HepG2 (cell line): ENCODE measurements around the gene KLC4. TPM values are rescaled to one million over a fixed set of nuclear protein-coding genes. Genes with fewer than 3 reads are reported as not detected.

ENCODE experiments used
- ATAC-seq: fragments of 200-7000 bp; cut with Tn5 transposase; 3 replicates; pipeline ENCODE4 v1.9.1; 2020; ENCODE audit warnings: mild to moderate bottlenecking, moderate library complexity
- BruUV-seq: library from RNA; stranded (reverse); fragments of 400-500 nt; replicated peaks from 2 replicates; lab custom pipeline; 2021; lab: Mats Ljungman, UMichigan
- CTCF ChIA-PET: fragments of 300-600 bp; formaldehyde crosslinking; extraction: SDS; loops from one replicate; lab custom pipeline; 2021; ENCODE audit warnings: low total read pairs, inconsistent platforms, low intra/inter-chr PET ratio; lab: Yijun Ruan, JAX
- POLR2A ChIA-PET: fragments of 350-600 bp; sonication (Branson Sonifier 250); formaldehyde crosslinking; loops from one replicate; lab custom pipeline; 2020; ENCODE audit warnings: antibody characterized with exemption, inconsistent platforms; lab: Yijun Ruan, JAX
- DNase-seq: peaks from one replicate; pipeline ENCODE4 v3.0.0-alpha.2; 2015; ENCODE audit warnings: low spot score
- FAIRE-seq: peaks from 3 replicates; lab custom pipeline; 2011; peaks lifted over from hg19 to GRCh38; lab: Jason Lieb, UNC
- H2AFZ ChIP-seq: one replicate; pipeline ENCODE4 v1.6.1; 2011; ENCODE audit warnings: low read length, inconsistent platforms
- H3K27ac ChIP-seq: fragments of 300-600 bp; 3 replicates; pipeline ENCODE4 v1.8.0; 2011; ENCODE audit warnings: mixed run types, mild to moderate bottlenecking, mixed read lengths, low read length, inconsistent platforms; ENCODE audit not compliant: insufficient read depth; ENCODE audit errors: extremely low read length
- H3K27me3 ChIP-seq, 2 experiments: fragments of 200-600 bp in 1 of 2; 2 replicates in 1 of 2; 3 replicates in 1 of 2; pipeline versions ENCODE4 v1.6.0 to v1.8.0; 2011; ENCODE audit warnings: low read length in 2 of 2, mild to moderate bottlenecking in 2 of 2, moderate library complexity in 2 of 2, inconsistent platforms in 1 of 2; ENCODE audit not compliant: insufficient read depth in 2 of 2, control insufficient read depth in 1 of 2
- H3K36me3 ChIP-seq, 2 experiments: fragments of 200-600 bp in 1 of 2; replicated peaks in 1 of 2; 2 replicates in 1 of 2; 3 replicates in 1 of 2; pipeline versions ENCODE4 v1.5.1 to v1.8.0; 2011; ENCODE audit warnings: low read length in 2 of 2, inconsistent platforms in 1 of 2; ENCODE audit not compliant: insufficient read depth in 2 of 2, control insufficient read depth in 1 of 2
- H3K4me1 ChIP-seq: 2 replicates; pipeline ENCODE4 v1.5.1; 2012; ENCODE audit warnings: low read length, inconsistent platforms; ENCODE audit not compliant: insufficient read depth
- H3K4me2 ChIP-seq: 2 replicates; pipeline ENCODE4 v1.6.0; 2011; ENCODE audit warnings: low read depth, low read length, inconsistent platforms
- H3K4me3 ChIP-seq, 3 experiments: fragments of 200-600 bp in 1 of 3; sonication (generic), shearing (Covaris generic) in 1 of 3; replicated peaks in 1 of 3; 2 replicates each; pipeline ENCODE4 v1.5.1; 2011 to 2016; ENCODE audit warnings: low read length in 3 of 3, inconsistent platforms in 2 of 3, low read depth in 2 of 3, mild to moderate bottlenecking in 2 of 3, control low read depth in 1 of 3, mixed read lengths in 1 of 3; ENCODE audit not compliant: insufficient read depth in 1 of 3
- H3K79me2 ChIP-seq: one replicate; pipeline ENCODE4 v1.6.1; 2011; ENCODE audit warnings: low read length, inconsistent platforms; ENCODE audit not compliant: insufficient read depth
- H3K9ac ChIP-seq: 2 replicates; pipeline ENCODE4 v1.6.0; 2011; ENCODE audit warnings: mild to moderate bottlenecking, low read depth, low read length, inconsistent platforms; ENCODE audit not compliant: insufficient read depth
- H3K9me3 ChIP-seq: 2 replicates; pipeline ENCODE4 v1.5.1; 2012; ENCODE audit warnings: mild to moderate bottlenecking, low read length
- H4K20me1 ChIP-seq: 2 replicates; pipeline ENCODE4 v1.6.0; 2011; ENCODE audit warnings: inconsistent platforms, mild to moderate bottlenecking, low read length, moderate library complexity; ENCODE audit not compliant: insufficient read depth
- ARID3A ChIP-seq: IDR thresholded peaks from 2 replicates; pipeline ENCODE4 v1.6.1; 2012; ENCODE audit warnings: low read depth, low read length, improper control_type of control experiment
- BRD4 ChIP-seq: sonication (generic); formaldehyde crosslinking; IDR thresholded peaks from 2 replicates; pipeline ENCODE4 v1.4.0; 2020; ENCODE audit warnings: missing genetic modification reagents
- EP300 ChIP-seq, 3 experiments: sonication (generic) in 1 of 3; formaldehyde crosslinking in 1 of 3; IDR thresholded peaks; 2 replicates each; pipeline versions ENCODE4 v1.5.1 to v1.6.1; 2011 to 2020; ENCODE audit warnings: low read depth in 2 of 3, low read length in 2 of 3, borderline replicate concordance in 1 of 3, improper control_type of control experiment in 1 of 3, mild to moderate bottlenecking in 1 of 3, missing genetic modification reagents in 1 of 3, moderate library complexity in 1 of 3
- FOXO1 ChIP-seq: sonication (generic); formaldehyde crosslinking; IDR thresholded peaks from 2 replicates; pipeline ENCODE4 v1.4.0; 2020; ENCODE audit warnings: missing genetic modification reagents
- GLMP ChIP-seq: sonication (generic); formaldehyde crosslinking; IDR thresholded peaks from 2 replicates; pipeline ENCODE4 v1.9.0; 2021; ENCODE audit warnings: missing genetic modification reagents, mild to moderate bottlenecking, borderline replicate concordance
- KDM3A ChIP-seq: IDR thresholded peaks from 2 replicates; pipeline ENCODE4 v1.6.1; 2018; ENCODE audit warnings: low read depth, missing compliant biosample characterization
- POLR2G ChIP-seq: fragments of 200-400 bp; formaldehyde crosslinking; IDR thresholded peaks from 2 replicates; pipeline ENCODE4 v1.6.1; 2018; ENCODE audit warnings: mild to moderate bottlenecking, low read depth, low read length, moderate library complexity
- RBM39 ChIP-seq: fragments of 200-400 bp; formaldehyde crosslinking; IDR thresholded peaks from one replicate; pipeline ENCODE4 v1.6.1; 2018; ENCODE audit warnings: antibody characterized with exemption, mild to moderate bottlenecking, low read depth, low read length; ENCODE audit not compliant: poor library complexity, severe bottlenecking
- RFX1 ChIP-seq: fragments of 450-650 bp; IDR thresholded peaks from 2 replicates; pipeline ENCODE4 v1.6.1; 2017
- SALL1 ChIP-seq: sonication (generic); formaldehyde crosslinking; IDR thresholded peaks from 2 replicates; pipeline ENCODE4 v1.8.0; 2022; ENCODE audit warnings: mild to moderate bottlenecking, missing genetic modification reagents
- SSRP1 ChIP-seq: IDR thresholded peaks from 2 replicates; pipeline ENCODE4 v1.6.1; 2016; ENCODE audit warnings: control low read depth
- ZNF280B ChIP-seq: sonication (generic); formaldehyde crosslinking; IDR thresholded peaks from 2 replicates; pipeline ENCODE4 v1.5.0; 2020; ENCODE audit warnings: missing genetic modification reagents, mild to moderate bottlenecking, borderline replicate concordance
- ZNF3 ChIP-seq: IDR thresholded peaks from 2 replicates; pipeline ENCODE4 v1.7.0; 2017; ENCODE audit warnings: inconsistent platforms
- ZNF577 ChIP-seq: sonication (generic); formaldehyde crosslinking; IDR thresholded peaks from 2 replicates; pipeline ENCODE4 v1.4.0; 2020; ENCODE audit warnings: mild to moderate bottlenecking, low read depth, missing genetic modification reagents, borderline replicate concordance
- ZNF747 ChIP-seq: sonication (generic); formaldehyde crosslinking; IDR thresholded peaks from 2 replicates; pipeline ENCODE4 v1.8.1; 2023; ENCODE audit warnings: missing genetic modification reagents, mild to moderate bottlenecking, borderline replicate concordance
- ZNF766 ChIP-seq: sonication (generic); formaldehyde crosslinking; IDR thresholded peaks from 2 replicates; pipeline ENCODE4 v1.5.0; 2020; ENCODE audit warnings: missing genetic modification reagents, borderline replicate concordance
- ZNF839 ChIP-seq: sonication (generic); formaldehyde crosslinking; IDR thresholded peaks from 2 replicates; pipeline ENCODE4 v1.4.0; 2020; ENCODE audit warnings: missing genetic modification reagents, mild to moderate bottlenecking, borderline replicate concordance
- WGBS: methylation state at CpG from one replicate; pipeline ENCODE4 v1.1.6; 2017; ENCODE audit warnings: low lambda C conversion rate; 5-methylcytosine and 5-hydroxymethylcytosine counted together
- in situ Hi-C: cut with HindIII; loops from 2 replicates; pipeline ENCODE4 v1.10.0; 2017; ENCODE audit warnings: low pct_unique_long_range_greater_than_20kb; ENCODE audit not compliant: extremely low pct_ligation_motif_present
- intact Hi-C: fragments of 100-400 bp; cut with micrococcal nuclease; formaldehyde crosslinking; loops from one replicate; pipeline ENCODE4 v1.10.0; 2022; ENCODE audit not compliant: unreplicated experiment
- polyA plus RNA-seq, 8 experiments: library from polyadenylated mRNA; depleted of rRNA in 3 of 8; stranded (reverse) in 7 of 8; unstranded in 1 of 8; fragments of >200 nt; fragmentation: Illumina TruSeq in 4 of 8; extraction: Trizol in 4 of 8; gene quantifications; 2 replicates each; pipeline versions ENCODE4 v1.2.1 to v1.2.3, GENCODE V29; 2011 to 2016; ENCODE audit warnings: low read depth in 4 of 8, missing spikeins in 1 of 8, mixed read lengths in 1 of 8; ENCODE audit not compliant: insufficient read depth in 1 of 8
- total RNA-seq, 5 experiments: library from RNA; depleted of rRNA; stranded (reverse); fragments of >200 nt; fragmentation: Illumina TruSeq; extraction: Trizol; gene quantifications; 2 replicates each; pipeline ENCODE4 v1.2.3, GENCODE V29; 2016; ENCODE audit warnings: low read depth in 1 of 5

Gene KLC4
- total and polyA plus RNA-seq, 2 of the 13 experiments (the other 11 are each of a cell fraction or from before 2014, with no cell fraction given), result 45.4 to 70.4 TPM

- no TSS peak for BruUV-seq
- ChIA-PET POLR2A (interaction anchor here (1.3 kb wide), 2 partner anchors 16 kb away, joined by 4 to 5 read pairs; no protein-coding TSS in a partner anchor), CTCF (no interaction called here)
- TF ChIP-seq ZNF3 (CRISPR knock-in tag), result no peak
- TF ChIP-seq RBM39, result no peak
- no peak for TF ChIP-seq FOXO1 (CRISPR knock-in tag)
- no peak for TF ChIP-seq POLR2G
- no peak for TF ChIP-seq ZNF577
- no peak for TF ChIP-seq EP300 (IDR thresholded peaks at IDR 0.05; ENCODE audit: low read depth in 2 of 2, low read length in 2 of 2)
- no peak for TF ChIP-seq EP300 (CRISPR knock-in tag; IDR thresholded peaks at IDR 0.05; ENCODE audit: borderline replicate concordance)
- no peak for TF ChIP-seq SSRP1 (CRISPR knock-in tag)
- TF ChIP-seq ZNF747 (CRISPR knock-in tag), result no peak
- no peak for TF ChIP-seq ZNF839
- TF ChIP-seq SALL1 (CRISPR knock-in tag), result no peak
- no peak for TF ChIP-seq BRD4 (CRISPR knock-in tag)
- no peak for TF ChIP-seq ARID3A
- no peak for TF ChIP-seq ZNF280B (CRISPR knock-in tag)
- TF ChIP-seq GLMP (CRISPR knock-in tag), result no peak
- no peak for TF ChIP-seq KDM3A (CRISPR knock-in tag)
- no peak for TF ChIP-seq RFX1
- TF ChIP-seq ZNF766 (CRISPR knock-in tag), result no peak
- intact Hi-C loops, result no loop called here
- Histone ChIP-seq H3K27ac (no peak overlapping the region), H3K4me1 (peaks cover 16% of the 10 kb centered on the region), H3K79me2 (peaks cover 42% of the 10 kb centered on the region), H3K27me3 (no peaks in the 10 kb centered on the region), H3K4me2 (no peak overlapping the region), H3K9ac (no peak overlapping the region), H4K20me1 (no peaks in the 10 kb centered on the region), H2AFZ (no peak overlapping the region), H3K4me3 (no peak overlapping the region), H3K36me3 (no peaks in the 10 kb centered on the region), H3K9me3 (no peaks in the 10 kb centered on the region)
- FAIRE-seq (no peak), DNase-seq (no peak), ATAC-seq (no peak)
- WGBS, result 96% methylated on average over 9 of the region's 9 CpGs
- in situ Hi-C loops, result no loop called here
These were observed 46.2 kb downstream of the KLC4 start for GRCh38 chr6:43105538-43106222.
